ENCODE results near the gene HDAC3.

Gene HDAC3

GRCh38 chr5:141680178-141680577 lies 43.5 kb upstream of the HDAC3 start:
- TF ChIP-seq, protein P1, sequence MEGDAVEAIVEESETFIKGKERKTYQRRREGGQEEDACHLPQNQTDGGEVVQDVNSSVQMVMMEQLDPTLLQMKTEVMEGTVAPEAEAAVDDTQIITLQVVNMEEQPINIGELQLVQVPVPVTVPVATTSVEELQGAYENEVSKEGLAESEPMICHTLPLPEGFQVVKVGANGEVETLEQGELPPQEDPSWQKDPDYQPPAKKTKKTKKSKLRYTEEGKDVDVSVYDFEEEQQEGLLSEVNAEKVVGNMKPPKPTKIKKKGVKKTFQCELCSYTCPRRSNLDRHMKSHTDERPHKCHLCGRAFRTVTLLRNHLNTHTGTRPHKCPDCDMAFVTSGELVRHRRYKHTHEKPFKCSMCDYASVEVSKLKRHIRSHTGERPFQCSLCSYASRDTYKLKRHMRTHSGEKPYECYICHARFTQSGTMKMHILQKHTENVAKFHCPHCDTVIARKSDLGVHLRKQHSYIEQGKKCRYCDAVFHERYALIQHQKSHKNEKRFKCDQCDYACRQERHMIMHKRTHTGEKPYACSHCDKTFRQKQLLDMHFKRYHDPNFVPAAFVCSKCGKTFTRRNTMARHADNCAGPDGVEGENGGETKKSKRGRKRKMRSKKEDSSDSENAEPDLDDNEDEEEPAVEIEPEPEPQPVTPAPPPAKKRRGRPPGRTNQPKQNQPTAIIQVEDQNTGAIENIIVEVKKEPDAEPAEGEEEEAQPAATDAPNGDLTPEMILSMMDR (IDR thresholded peaks at IDR 0.05; ENCODE audit: low read depth, low read length, missing control alignments) = no peak
- H3K4me3 ChIP-seq (replicated peaks; ENCODE audit: low read depth, low read length) = peak overlapping the region; percentile 44; the same call in 1 of the 2 replicates
- DNase-seq (ENCODE audit: extremely low read depth, low read depth) = no peak

DNA sequence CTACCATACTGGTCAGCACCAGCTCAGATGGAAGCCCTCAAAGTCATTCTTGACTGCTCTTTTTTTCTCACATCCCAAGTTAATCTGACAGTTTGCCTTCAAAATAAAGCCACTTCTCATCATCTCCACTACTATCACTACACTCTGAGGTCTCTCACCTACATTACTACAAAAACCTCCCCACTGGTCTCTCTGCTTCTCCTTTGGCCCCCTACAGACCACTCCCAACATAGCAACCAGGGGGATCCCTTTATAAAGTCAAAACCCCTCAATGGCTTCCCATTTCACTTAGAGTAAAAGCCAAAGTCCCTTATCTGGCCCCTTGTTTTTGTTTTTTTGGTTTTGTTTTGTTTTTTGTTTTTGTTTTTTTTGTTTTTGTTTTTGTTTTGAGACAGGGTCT lies 40.8 kb upstream of the HDAC3 start:
- H3K4me3 ChIP-seq (replicated peaks; ENCODE audit: low read depth, low read length) = no peak overlapping the region
- TF ChIP-seq, protein P1 (IDR thresholded peaks at IDR 0.05; ENCODE audit: low read depth, low read length, missing control alignments) = peak; percentile 29
- no peak for DNase-seq (ENCODE audit: extremely low read depth, low read depth)

GRCh38 chr5:141675672-141676071 lies 39.0 kb upstream of the HDAC3 start:
- no peak for DNase-seq (ENCODE audit: extremely low read depth, low read depth)
- H3K4me3 ChIP-seq (replicated peaks; ENCODE audit: low read depth, low read length) = no peak overlapping the region
- TF ChIP-seq, protein P1 (IDR thresholded peaks at IDR 0.05; ENCODE audit: low read depth, low read length, missing control alignments) = no peak

GRCh38 chr5:141674747-141675146 lies 38.1 kb upstream of the HDAC3 start:
- H3K4me3 ChIP-seq (replicated peaks; ENCODE audit: low read depth, low read length) = no peak overlapping the region
- DNase-seq (ENCODE audit: extremely low read depth, low read depth) = no peak
- TF ChIP-seq, protein P1 (IDR thresholded peaks at IDR 0.05; ENCODE audit: low read depth, low read length, missing control alignments) = no peak

- no peak overlapping the region for H3K4me3 ChIP-seq (replicated peaks; ENCODE audit: low read depth, low read length)
- TF ChIP-seq, protein P1 (IDR thresholded peaks at IDR 0.05; ENCODE audit: low read depth, low read length, missing control alignments) = no peak
Observed at GRCh38 chr5:141672841-141673813, 36.5 kb upstream of the HDAC3 start.

GRCh38 chr5:141672071-141672840 lies 35.6 kb upstream of the HDAC3 start:
- no peak for DNase-seq (ENCODE audit: extremely low read depth, low read depth)
- TF ChIP-seq, protein P1 (IDR thresholded peaks at IDR 0.05; ENCODE audit: low read depth, low read length, missing control alignments) = no peak
- H3K4me3 ChIP-seq (replicated peaks; ENCODE audit: low read depth, low read length) = no peak overlapping the region

More at GRCh38 chr5:141672841-141673813, 36.5 kb upstream of the HDAC3 start:
- no peak for DNase-seq (ENCODE audit: extremely low read depth, low read depth)
